Stomach (tissue), 4 donors: Measurements from ENCODE around the gene PDGFRB.

Experiments
- EP300 ChIP-seq: sonication (generic); formaldehyde crosslinking; IDR thresholded peaks from one replicate; pipeline ENCODE4 v1.6.1; 2017; ENCODE audit warnings: antibody characterized with exemption
- POLR2A ChIP-seq, 4 donors: fragments of 450-650 bp; IDR thresholded peaks; one replicate each; pipeline ENCODE4 v1.6.1; 2016; ENCODE audit warnings: antibody characterized with exemption in 4 of 4, control low read depth in 2 of 4, mild to moderate bottlenecking in 1 of 4, moderate library complexity in 1 of 4
- TF ChIP-seq, protein P1 (sequence below), 7 experiments: fragments of 450-650 bp in 4 of 7; fragments of 200-600 bp in 3 of 7; sonication (generic) in 3 of 7; IDR thresholded peaks; one replicate each; pipeline ENCODE4 v1.5.1; 2016 to 2019; ENCODE audit warnings: antibody characterized with exemption in 7 of 7, control low read depth in 2 of 7, mild to moderate bottlenecking in 1 of 7

DNA sequence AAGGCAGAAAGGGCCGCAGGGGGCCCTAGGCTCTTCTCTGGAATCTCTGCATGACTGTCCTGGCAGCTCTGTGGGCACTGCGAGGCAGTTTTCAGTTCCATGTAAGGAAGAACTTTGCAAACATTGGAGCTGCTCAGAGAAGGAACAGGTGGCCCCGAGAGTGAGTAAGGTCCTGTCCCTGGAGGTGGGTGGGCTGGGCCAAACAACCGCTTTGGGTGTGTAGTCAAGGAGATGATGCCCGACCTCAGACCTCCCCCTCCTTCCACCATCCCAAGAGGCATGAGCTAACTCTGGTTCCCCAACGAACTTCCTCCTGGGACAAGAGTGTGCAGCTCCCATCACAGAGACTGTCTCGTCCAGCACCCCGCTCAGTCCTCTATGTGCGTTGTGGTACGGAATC is 89.8 kb downstream of the PDGFRB start:
- TF ChIP-seq, protein P1, sequence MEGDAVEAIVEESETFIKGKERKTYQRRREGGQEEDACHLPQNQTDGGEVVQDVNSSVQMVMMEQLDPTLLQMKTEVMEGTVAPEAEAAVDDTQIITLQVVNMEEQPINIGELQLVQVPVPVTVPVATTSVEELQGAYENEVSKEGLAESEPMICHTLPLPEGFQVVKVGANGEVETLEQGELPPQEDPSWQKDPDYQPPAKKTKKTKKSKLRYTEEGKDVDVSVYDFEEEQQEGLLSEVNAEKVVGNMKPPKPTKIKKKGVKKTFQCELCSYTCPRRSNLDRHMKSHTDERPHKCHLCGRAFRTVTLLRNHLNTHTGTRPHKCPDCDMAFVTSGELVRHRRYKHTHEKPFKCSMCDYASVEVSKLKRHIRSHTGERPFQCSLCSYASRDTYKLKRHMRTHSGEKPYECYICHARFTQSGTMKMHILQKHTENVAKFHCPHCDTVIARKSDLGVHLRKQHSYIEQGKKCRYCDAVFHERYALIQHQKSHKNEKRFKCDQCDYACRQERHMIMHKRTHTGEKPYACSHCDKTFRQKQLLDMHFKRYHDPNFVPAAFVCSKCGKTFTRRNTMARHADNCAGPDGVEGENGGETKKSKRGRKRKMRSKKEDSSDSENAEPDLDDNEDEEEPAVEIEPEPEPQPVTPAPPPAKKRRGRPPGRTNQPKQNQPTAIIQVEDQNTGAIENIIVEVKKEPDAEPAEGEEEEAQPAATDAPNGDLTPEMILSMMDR (IDR thresholded peaks at IDR 0.05), result no peak
- TF ChIP-seq POLR2A (IDR thresholded peaks at IDR 0.05), result no peak
- no peak for TF ChIP-seq EP300
